Measurements from ENCODE around the gene KCNN4. TPM values are rescaled to one million over a fixed set of nuclear protein-coding genes. Genes with fewer than 3 reads are reported as not detected.
A peak's percentile ranks its signal among the peaks of the same experiment; 100 is the strongest.
"Not testable (repeated sequence)": the region's sequence is repeated elsewhere in the genome, so short reads cannot be mapped to it uniquely, and the experiment has no call there.

The KCNN4 gene
- total RNA-seq, 1 donor from 2014 or later, result 14.8 TPM

DNA sequence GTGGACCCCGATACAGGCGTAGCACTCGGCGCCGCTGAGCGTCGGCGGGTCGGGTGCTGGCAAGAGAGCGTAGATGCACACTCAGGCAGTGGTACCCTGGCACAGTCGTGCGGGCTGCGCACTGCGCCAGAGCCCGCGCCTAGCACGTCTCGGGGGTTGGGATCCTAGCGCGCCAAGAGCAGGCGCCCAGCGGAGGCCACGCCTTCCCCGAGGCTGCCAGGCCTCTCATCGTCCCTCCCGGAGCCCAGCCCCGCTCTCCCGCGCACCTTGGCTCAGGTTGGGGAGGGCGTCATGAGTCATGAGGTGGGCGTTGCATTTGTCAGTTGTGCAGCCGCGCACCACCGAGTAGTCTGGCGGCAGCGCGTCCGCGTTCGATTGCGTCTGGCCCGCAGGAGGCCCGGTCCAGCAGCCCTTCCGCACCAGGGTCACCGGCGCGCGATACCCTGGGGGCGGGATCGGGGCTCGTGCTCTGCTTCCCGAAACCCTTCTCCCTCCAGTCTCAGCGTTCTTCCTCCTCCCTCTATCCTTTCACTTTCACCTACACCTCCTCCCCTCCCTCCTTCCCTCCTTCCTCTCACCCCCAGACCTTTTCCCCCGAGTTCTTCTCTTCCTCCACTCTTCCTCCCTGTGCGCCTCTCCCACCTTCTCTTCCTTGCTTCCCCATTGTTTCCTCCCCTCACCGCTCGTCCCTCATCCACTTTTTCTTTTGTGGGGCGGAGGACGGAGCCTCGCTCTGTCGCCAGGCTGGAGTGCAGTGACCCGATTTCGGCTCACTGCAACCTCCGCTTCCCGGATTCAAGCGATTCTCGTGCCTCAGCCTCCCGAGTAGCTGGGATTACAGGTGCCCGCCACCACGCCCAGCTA, 18.0 kb upstream of the KCNN4 start:
- DNase-seq, result peak; percentile 53

DNA sequence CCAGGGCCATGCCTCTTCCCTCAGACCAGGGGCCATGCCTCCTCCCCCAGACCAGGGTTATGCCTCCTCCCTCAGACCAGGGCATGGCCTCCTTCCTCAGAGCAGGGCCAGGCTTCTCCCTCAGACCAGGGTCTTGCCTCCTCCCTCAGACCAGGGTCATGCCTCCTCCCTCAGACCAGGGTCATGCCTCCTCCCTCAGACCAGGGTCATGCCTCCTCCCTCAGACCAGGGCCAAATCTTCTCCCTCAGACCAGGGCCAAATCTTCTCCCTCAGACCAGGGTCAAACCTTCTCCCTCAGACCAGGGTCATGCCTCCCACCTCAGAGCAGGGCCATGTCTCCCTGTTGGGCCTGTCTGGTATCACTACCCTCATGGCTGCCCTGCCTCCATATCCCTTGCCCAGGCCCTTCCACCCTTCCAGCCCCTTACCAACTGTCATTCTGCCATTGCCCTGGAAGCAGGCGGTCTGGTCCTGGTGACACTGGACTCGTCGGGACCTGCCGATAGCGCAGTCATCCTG, 17.3 kb upstream of the KCNN4 start:
- no peak for DNase-seq

DNA sequence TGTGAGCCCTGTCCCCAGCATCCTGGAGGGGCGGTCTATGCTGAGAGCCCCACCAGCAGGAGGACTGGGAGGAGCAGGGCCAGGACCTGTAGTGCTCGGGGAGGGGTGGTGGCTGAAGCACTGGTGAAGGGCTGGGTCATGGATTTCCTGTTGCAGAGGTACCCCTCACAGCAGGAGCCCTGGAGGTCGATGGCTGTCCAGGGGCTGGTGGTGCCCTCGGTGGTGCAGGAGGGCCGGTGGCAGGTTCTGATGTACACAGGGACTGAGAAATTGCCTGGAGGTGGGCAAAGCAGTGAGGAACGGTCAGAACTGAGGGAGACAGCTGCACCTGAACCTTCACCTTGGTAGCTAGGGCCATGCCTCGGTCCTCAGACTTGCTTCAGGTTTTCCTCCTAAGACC, 16.8 kb upstream of the KCNN4 start:
- no peak for DNase-seq

DNA sequence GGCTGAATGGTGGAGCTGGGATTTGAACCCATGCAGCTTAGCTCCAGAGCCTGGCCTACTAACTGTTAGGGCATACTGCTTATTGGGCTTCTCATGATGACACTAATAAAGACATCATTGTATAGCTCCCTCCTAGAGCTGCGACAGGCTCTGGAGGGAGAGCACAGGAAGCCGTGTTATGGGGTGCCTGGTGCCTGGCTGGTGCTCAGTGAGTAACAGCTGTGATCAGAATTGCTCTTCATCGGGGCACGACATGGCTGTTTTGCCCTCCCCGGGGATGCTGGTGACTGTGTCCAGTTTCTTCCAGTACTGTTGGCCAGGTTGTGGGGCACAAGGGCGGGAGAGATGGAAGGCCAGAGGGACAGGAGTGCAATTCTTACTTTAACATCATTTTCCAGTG, 16.3 kb upstream of the KCNN4 start:
- no peak for DNase-seq

DNA sequence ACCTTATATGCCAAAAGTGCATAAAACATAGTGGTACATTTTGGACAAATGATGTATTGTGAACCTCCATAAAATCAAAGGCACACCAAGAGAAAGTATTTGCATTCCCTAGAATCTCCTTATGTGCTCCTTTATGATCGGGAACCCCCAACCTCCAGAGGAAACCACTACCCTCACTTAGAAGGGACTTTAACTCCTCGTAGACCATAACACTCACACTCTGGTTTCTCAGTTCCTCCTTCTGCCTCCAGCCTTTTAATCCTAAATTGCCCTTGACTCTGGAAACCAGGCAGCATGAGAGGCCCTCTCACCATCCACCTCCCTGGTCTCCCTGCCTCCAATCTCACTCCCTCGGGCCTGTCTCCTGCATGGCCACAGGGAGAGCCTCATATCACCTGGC, 9.8 kb upstream of the KCNN4 start:
- DNase-seq, result no peak

DNA sequence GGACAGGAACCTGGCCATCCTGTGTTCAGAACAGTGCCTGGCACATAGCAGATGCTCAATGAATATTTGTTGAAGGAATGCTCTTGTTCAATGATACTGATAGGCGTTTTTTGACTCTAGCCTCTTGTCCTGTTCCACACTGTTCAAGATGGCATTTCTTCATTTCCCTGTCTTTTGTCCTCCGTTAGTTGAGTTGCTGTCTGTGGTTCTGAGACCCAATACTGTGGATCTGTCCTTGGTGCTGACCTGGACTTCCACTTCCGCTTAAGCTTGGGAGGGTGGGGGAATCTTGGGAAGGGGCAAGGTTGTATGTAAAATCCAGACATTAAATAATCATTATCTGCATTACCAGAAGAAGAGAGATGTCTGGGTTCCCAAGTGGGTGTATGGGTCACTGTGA, 8.3 kb upstream of the KCNN4 start:
- DNase-seq, result peak; percentile 44

DNA sequence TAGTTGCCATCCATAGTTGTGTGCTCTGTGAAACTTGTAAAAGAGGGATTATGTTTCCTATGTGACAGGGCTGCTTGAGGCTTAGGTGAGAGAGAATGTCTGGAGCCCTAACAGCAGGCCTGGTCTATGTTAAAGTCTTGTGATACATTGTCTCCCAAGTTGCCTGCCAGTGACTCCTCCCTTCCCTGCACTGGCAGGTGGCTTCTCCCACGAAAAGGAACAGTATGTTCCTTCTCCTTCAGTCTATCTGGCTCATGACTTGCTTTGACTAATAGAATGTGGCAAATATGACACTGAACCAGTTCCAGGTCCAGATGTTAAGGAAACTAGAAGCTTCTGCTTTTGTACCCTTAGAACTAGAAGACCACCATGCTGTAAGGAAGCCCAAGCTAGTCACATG, 5.9 kb upstream of the KCNN4 start:
- DNase-seq, result no peak

DNA sequence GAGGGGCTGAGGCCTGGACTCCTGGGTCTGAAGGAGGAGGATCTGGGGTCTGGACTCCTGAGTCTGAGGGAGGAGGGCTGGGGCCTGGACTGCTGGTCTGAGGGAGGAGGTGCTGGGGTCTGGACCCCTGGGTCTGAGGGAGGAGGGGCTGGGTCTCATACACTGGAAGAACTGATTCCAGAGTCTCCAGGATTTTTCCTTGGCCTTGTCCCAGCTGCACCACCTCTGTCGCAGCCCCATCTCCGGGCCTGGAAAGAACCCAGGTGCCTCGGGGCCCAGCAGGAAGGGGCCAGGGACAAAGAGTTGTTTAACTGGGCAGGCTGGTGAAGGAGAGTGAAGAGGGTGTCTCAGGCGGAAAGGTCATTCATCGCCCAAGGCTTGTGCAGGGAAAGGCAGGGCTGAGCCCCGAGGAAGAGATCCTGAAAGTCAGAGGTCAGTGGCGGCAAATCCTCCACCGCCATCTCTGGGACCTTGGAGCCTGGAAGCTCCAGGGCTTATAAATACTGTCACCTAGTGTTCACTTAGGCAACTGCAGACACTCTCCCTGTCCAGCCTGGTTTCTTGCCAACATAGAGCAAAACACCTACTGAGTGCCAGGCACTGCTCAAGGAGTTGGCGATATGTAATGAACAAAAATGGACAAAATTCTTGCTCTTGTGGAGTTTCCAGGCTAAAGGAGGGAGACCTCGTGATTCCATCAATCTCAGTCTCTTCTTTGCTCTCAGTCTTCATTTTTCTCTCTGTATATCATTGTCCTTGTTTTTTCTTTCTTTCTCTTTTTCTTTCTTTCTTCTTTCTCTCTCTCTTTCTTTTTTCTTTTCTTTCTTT, 4.4 kb upstream of the KCNN4 start:
- DNase-seq, result peak; percentile 70

DNA sequence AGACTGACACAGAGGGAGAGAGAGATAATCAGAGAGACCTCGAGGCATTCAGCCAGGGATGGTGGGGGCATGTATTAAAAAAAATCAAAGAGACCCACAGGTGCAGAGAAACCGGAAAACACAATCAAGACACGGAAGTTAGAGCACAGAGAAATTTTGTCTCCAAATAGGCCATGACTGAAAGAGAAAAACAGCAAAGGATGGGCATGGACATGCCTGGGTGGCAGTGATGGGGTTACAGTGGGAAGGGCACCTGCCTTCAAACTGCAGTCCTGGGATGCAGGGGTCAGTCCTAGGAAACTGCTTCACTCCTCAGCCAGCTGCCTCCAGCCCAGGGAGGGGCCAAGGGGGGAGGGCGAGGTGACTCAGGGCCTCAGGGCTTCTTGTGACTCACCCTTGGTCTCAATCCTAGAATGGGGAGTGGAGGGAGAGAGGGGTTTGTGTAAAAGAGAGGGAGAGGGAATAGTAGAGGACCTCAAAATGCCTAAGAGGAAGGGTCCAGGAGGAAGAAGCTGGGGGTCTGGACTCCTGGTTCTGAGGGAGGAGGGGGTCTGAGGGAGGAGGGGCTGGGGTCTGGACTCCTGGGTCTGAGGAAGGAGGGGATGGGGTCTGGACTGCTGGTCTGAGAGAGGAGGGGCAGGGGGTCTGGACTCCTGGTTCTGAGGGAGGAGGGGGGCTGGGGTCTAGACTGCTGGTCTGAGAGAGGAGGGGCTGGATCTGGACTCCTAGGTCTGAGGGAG, 3.6 kb upstream of the KCNN4 start:
- DNase-seq, result no peak

DNA sequence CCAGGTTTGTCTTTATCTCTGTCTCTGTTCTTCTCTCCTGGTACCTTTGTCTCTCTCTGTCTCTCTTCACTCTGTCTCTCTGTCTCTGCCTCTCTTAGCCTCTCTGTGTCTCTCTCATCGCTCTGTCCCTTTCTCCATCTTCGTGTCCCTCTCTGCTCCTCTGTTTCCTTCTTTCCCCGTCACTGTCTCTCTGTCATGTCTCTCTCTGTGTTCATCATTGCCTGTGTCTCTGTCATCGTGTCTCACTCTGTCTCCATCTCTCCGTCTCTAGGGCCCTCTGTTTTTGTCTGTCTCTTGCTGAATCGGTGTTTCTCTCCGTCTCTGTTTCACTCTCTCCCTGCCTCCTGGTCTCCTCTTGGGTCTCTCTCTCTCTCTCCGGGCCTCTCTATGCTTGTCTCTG, 2.9 kb upstream of the KCNN4 start:
- no peak for DNase-seq

DNA sequence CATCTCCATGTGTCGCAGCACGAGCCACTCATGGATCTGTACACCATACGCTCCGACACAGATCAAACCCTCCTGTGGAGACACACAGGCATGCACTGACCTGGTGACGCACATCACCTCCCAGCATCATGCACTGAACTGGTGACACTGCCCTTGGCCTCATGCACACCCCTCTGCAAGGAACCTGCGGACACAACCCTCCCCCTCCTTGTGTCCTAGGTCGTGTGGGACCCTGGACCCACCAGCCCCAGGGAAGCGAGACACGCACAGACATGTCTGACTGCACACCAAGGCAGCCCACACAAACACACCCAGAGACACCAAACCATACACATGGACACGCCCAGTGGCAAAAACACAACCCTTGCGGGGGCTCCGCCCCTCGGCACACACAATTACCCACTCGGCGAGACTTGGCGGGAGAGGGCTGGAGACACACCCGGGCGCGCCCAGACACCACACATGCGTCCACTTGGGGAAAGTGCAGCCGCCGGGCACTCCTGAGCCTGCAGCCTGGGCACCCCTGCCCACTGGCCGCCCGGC, 2.0 kb upstream of the KCNN4 start:
- no peak for DNase-seq

DNA sequence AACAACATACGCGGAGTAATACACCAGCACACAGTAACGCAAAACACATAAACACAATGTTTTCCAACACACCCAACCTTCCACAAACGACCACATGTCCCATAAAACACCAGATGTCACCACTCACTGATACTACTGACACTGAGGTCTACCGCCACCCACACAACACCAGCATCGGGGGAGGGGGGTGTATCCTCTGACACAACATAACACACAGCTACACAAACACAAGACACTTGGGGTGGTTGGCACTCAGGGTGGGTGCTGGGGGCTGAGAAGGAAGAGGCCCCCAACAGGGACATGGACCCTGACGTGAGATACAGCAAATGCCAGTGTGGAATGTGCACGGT, 1.5 kb upstream of the KCNN4 start:
- no peak for DNase-seq

DNA sequence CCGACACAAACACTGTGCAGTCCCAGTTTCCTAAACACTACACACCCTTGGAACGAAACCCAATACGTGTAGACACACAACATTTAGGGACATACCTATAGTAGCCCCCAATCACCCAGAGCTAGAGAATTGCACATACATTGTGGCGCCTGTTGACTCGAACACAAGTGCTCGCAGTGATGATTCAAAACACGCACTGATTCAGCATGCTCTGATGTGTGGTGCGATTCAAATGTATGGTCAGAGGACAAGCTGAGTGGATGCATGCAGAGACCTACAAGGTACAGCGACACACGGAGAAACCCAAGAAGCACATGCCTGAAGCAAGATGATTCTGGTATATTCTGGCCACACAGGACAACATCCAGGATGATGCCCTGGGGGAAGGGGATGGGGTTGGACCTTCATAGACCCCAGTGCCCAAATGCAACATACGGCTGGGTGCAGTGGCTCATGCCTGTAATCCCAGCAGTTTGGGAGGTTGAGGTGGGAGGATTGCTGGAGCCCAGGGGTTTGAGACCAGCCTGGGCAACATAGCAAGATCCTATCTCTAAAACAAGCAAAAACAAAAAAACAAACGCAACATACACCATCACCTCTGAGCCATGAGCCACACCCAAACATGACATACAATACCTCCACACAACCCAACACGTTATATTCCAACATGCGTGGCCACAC, 997 bp upstream of the KCNN4 start:
- no peak for DNase-seq

DNA sequence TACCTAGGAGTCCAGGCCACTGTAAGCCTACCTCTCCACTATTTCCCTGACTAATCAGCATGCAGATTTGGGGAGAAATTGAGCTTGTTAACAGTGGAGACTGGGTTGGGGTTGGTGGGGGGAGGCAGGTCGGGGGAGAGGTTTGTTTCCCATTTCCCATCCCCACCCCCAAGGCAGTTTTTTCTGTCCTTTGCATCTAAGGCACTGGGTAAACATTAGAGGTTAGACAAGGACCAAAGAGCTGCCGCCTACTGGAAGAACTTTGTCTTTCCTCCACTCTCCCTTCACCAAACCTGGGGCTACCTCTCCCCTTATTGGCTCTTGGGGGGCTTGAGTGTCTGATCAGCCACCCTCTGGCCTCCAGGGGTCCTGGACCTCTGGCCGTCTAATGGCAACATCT, 953 bp downstream of the KCNN4 start:
- DNase-seq, result no peak

DNA sequence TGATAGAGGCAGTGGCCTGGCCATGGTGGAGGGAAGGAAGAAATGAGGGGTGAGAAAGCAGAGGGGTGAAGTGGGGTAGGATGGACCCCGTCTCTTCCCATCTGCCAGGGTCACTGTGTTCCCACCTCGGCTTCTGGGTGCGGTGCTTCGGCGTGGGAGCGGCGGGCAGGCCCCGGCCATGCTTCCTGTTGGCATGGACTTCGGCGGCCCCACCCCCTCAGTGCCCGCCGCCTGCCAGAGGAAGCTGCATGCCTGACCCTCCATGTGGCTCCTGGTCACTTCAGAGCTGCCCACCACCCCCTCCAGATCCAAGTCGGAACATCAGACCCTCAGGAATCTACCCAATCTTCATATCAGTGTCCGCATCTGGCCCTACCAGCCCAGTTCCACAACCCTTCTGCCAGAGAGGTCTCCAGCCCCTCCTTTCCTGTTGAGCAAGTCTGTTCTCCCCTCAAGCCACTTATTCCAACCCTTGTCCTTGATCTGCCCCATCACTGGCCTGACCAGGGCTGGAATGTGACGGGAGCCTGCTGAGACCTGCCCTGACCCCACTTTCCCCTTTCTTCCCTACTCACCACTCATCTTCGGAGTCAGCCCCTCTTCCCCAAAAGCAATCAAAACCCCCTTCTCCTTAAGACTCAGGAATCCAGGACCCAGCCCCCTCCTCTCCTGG, 1.5 kb downstream of the KCNN4 start:
- DNase-seq, result no peak

DNA sequence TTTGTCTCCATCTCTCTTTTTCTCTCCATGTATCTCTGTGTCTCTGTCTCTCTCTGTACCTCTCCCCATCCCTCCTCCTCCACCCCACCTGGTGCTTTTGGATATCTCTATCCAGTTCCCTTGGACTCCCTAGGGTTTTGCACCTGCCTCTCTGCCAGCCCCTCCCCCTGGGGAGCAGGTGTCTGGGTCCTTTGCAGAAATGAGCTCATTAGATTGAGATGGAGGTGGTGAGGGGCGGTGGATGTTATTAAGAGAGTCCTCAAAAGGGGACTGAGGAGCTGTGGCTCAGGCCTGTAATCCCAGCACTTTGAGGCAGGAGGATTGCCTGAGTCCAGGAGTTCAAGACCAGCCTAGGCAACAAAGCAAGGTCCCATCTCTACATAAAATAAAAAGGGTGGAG, 2.1 kb downstream of the KCNN4 start:
- DNase-seq, result no peak

DNA sequence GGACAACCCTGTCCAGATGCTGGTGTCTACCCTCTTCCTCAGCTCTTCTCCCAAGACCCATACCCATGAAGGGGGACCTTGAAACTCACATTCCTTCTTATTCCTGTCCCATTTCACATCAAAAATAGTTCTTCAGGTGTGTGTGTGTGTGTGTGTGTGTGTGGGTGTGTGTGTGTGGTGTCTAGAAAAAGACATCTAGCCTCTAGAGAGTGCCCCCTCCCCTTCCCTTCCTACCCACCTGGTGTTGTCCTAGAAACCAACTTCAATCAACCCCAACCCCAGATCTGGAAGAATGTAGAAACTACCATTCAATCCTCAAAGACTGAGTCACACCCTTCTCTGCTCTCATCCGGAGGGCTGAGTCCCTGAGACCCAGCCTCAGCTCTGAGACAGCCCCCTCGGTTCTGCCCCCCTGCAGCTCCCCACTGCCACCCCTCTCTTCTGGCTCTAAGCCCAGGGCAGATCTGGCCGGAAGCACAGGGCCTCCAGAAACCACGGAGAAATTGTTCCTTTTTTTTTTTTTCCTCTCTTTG, 3.5 kb downstream of the KCNN4 start:
- DNase-seq, result peak; percentile 25

DNA sequence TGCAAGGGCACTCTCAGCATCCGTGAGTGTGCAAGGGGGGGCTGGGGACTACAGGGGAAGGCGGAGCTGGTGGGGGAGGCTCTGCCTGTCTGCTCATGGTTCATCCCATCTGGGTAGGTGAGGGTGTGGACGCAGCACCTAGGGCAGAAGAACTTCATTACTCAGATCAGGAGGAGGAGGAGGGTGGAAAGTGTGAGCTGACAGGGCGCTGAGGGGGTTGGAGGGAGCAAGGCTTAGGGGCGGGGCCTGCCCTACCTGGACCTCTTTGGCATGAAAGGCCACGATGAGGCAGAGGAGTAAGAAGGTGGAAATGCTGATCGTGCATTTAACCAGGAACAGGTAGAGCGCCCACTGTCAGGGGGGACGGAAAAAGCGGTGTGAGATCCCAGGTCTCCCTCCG, 4.5 kb downstream of the KCNN4 start:
- DNase-seq, result no peak

DNA sequence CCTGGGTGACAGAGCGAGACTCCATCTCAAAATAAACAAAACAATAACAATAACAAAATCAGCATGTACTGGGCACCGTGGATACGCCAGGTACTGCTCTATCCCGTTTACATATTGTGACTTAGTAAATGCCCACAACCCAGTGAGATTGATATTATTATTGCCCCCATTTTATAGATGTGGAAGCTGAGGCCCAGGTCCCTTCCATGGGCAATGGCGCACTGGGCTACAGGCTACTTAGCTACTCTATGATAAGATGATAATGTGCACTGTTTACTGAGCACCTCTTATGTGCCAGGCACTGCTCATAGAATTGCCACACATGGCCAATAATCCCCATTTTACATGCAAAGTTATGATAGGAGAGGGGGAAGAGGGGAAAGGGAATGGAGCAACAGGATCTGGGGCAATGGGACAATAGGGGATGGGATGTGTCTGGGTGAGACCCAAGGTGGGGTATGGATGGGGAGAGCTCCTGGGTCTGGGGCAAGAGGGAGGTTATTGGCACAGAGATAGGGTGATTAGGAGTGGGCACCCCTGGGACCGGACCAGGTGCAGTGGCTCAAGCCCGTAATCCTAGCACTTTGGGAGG, 5.4 kb downstream of the KCNN4 start:
- no peak for DNase-seq

DNA sequence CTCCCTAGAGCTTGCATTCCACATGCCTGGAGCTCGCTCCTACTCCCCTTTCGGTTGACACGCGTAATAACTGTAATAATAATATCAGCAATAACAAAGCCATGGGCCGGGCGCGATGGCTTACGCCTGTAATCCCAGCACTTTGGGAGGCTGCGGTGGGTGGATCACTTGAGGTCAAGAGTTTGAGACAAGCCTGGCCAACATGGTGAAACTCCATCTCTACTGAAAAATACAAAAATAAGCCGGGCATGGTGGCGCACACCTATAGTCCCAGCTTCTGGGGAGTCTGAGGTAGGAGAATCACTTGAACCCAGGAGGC, 5.9 kb downstream of the KCNN4 start:
- not testable (repeated sequence) for DNase-seq

Data from tongue (tissue), 2 donors.